ENCODE measurements around the gene IL1RN. TPM values are rescaled to one million over a fixed set of nuclear protein-coding genes. Genes with fewer than 3 reads are reported as not detected.

The IL1RN gene
- total and polyA plus RNA-seq, 2 of the 13 experiments (the other 11 are each of a cell fraction or from before 2014, with no cell fraction given), result 21.2 to 101 TPM

DNA sequence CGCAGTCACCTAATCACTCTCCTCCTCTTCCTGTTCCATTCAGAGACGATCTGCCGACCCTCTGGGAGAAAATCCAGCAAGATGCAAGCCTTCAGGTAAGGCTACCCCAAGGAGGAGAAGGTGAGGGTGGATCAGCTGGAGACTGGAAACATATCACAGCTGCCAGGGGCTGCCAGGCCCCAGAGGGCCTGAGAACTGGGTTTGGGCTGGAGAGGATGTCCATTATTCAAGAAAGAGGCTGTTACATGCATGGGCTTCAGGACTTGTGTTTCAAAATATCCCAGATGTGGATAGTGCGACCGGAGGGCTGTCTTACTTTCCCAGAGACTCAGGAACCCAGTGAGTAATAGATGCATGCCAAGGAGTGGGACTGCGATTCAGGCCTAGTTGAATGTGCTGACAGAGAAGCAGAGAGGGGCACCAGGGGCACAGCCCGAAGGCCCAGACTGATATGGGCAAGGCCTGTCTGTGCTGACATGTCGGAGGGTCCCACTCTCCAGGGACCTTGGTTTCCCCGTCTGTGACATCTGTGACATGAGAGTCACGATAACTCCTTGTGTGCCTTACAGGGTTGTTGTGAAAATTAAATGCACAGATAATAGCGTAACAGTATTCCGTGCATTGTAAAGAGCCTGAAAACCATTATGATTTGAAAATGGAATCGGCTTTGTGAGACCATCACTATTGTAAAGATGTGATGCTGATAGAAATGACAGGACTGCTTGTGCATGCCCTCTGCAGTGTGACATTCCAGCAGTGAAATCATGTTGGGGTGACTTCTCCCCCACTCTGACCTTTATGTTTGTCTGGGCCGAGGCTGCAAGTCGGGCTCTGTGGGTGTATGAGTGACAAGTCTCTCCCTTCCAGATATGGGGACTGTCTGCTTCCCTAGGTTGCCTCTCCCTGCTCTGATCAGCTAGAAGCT lies 510 bp downstream of the IL1RN start (continued):
- no peak for TF ChIP-seq ZMYM2 (CRISPR knock-in tag; IDR thresholded peaks at IDR 0.05)
- no peak for TF ChIP-seq ONECUT2 (CRISPR knock-in tag; IDR thresholded peaks at IDR 0.05)
- TF ChIP-seq GPBP1L1 (CRISPR knock-in tag; IDR thresholded peaks at IDR 0.05), result no peak
- TF ChIP-seq MYC (CRISPR knock-in tag; IDR thresholded peaks at IDR 0.05; ENCODE audit: borderline replicate concordance), result no peak
- TF ChIP-seq ZNF784 (CRISPR knock-in tag; IDR thresholded peaks at IDR 0.05; ENCODE audit: borderline replicate concordance), result no peak; the same call in 1 of the 2 replicates
- TF ChIP-seq CBX1 (IDR thresholded peaks at IDR 0.05; ENCODE audit: low read depth), result no peak
- TF ChIP-seq PITX1 (CRISPR knock-in tag; IDR thresholded peaks at IDR 0.05), result no peak
- TF ChIP-seq ZBTB38 (CRISPR knock-in tag; IDR thresholded peaks at IDR 0.05), result no peak; the same call in 1 of the 2 replicates
- TF ChIP-seq ZNF674 (CRISPR knock-in tag; IDR thresholded peaks at IDR 0.05; ENCODE audit: low read depth), result no peak
- TF ChIP-seq PAWR (CRISPR knock-in tag; IDR thresholded peaks at IDR 0.05; ENCODE audit: borderline replicate concordance), result no peak
- TF ChIP-seq ZSCAN9 (CRISPR knock-in tag; IDR thresholded peaks at IDR 0.05; ENCODE audit: borderline replicate concordance), result no peak
- no peak for TF ChIP-seq CREB1 (IDR thresholded peaks at IDR 0.05)
- no peak for TF ChIP-seq CREB1 (CRISPR knock-in tag; IDR thresholded peaks at IDR 0.05)
- TF ChIP-seq ZEB1 (IDR thresholded peaks at IDR 0.05; ENCODE audit: insufficient replicate concordance, low read depth), result no peak
- TF ChIP-seq IKZF4 (CRISPR knock-in tag; IDR thresholded peaks at IDR 0.05; ENCODE audit: borderline replicate concordance, low read depth, not compliant biosample characterization), result no peak
- no peak for TF ChIP-seq ZNF335 (CRISPR knock-in tag; IDR thresholded peaks at IDR 0.05)
- no peak for TF ChIP-seq HOXA9 (CRISPR knock-in tag; IDR thresholded peaks at IDR 0.05; ENCODE audit: borderline replicate concordance)
- TF ChIP-seq ZFP90 (CRISPR knock-in tag; IDR thresholded peaks at IDR 0.05; ENCODE audit: borderline replicate concordance), result no peak
- no peak for TF ChIP-seq RBM22 (optimal IDR thresholded peaks at IDR 0.05; ENCODE audit: low read length)
- no peak for TF ChIP-seq KDM5B (CRISPR knock-in tag; IDR thresholded peaks at IDR 0.05; ENCODE audit: borderline replicate concordance)
- TF ChIP-seq KLF9 (CRISPR knock-in tag; IDR thresholded peaks at IDR 0.05; ENCODE audit: low read depth), result no peak
- TF ChIP-seq PPARG (CRISPR knock-in tag; conservative IDR thresholded peaks at IDR 0.05), result no peak
- TF ChIP-seq ZNF563 (CRISPR knock-in tag; IDR thresholded peaks at IDR 0.05), result no peak
- TF ChIP-seq ZNF12 (CRISPR knock-in tag; IDR thresholded peaks at IDR 0.05), result no peak
- peak in 1 of 2 experiments; percentile 21; a peak in 1 of 4 replicates for TF ChIP-seq KLF16 (CRISPR knock-in tag; IDR thresholded peaks at IDR 0.05)
- TF ChIP-seq ZNF556 (CRISPR knock-in tag; IDR thresholded peaks at IDR 0.05; ENCODE audit: borderline replicate concordance), result no peak
- 0 out of 2 replicates have a peak, but pooled peaks have one; percentile 45 for TF ChIP-seq ZZZ3 (CRISPR knock-in tag; IDR thresholded peaks at IDR 0.05; ENCODE audit: borderline replicate concordance)
- no peak for TF ChIP-seq ZNF180 (CRISPR knock-in tag; IDR thresholded peaks at IDR 0.05; ENCODE audit: borderline replicate concordance, low read depth)
- TF ChIP-seq ZNF101 (CRISPR knock-in tag; IDR thresholded peaks at IDR 0.05; ENCODE audit: borderline replicate concordance, low read depth), result no peak
- no peak for TF ChIP-seq ZNF549 (CRISPR knock-in tag; IDR thresholded peaks at IDR 0.05)
- TF ChIP-seq ELF3 (CRISPR knock-in tag; IDR thresholded peaks at IDR 0.05), result no peak
